H1 (cell line): ENCODE data around the gene GALNT5. TPM values are rescaled to one million over a fixed set of nuclear protein-coding genes. Genes with fewer than 3 reads are reported as not detected.

Experiments
- EGR1 ChIP-seq: IDR thresholded peaks from 2 replicates; pipeline ENCODE4 v1.6.1; 2011; ENCODE audit warnings: low read depth, low read length, borderline replicate concordance
- GABPA ChIP-seq: IDR thresholded peaks from 2 replicates; pipeline ENCODE4 v1.6.1; 2011; ENCODE audit warnings: mild to moderate bottlenecking, low read length, moderate library complexity, borderline replicate concordance; ENCODE audit not compliant: insufficient read depth
- KDM4A ChIP-seq: IDR thresholded peaks from one replicate; pipeline ENCODE4 v1.7.1; 2012; ENCODE audit warnings: low read depth, mild to moderate bottlenecking, moderate library complexity, low read length, inconsistent platforms; ENCODE audit not compliant: severe bottlenecking
- RFX5 ChIP-seq: IDR thresholded peaks from 2 replicates; pipeline ENCODE4 v1.6.1; 2011; ENCODE audit warnings: low read depth, low read length, improper control_type of control experiment, borderline replicate concordance
- SUZ12 ChIP-seq: fragments of 200-600 bp; sonication (generic); IDR thresholded peaks from 2 replicates; pipeline ENCODE4 v1.6.1; 2012; ENCODE audit warnings: mild to moderate bottlenecking, inconsistent platforms, low read length, moderate library complexity, mixed read lengths
- polyA plus RNA-seq, 7 experiments: library from polyadenylated mRNA; depleted of rRNA in 3 of 7; stranded (reverse) in 5 of 7; unstranded in 2 of 7; fragments of >200 nt in 5 of 7; fragments of 200-250 nt in 2 of 7; gene quantifications; 1 replicate in 5 of 7; 2 replicates in 1 of 7; 4 replicates in 1 of 7; pipeline versions ENCODE4 v1.2.1 to v1.2.3, GENCODE V29; 2011 to 2013; ENCODE audit warnings: missing spikeins in 2 of 7, mixed read lengths in 2 of 7
- total RNA-seq: library from RNA; stranded (reverse); fragmentation: NEBNext Ultra II Directional; extraction: Animal tissue kit (Norgen Biotek cat#: 25700); gene quantifications from 2 replicates; pipeline ENCODE4 v1.2.1, GENCODE V29; 2021

The GALNT5 gene
- total and polyA plus RNA-seq, 2 of the 8 experiments (the other 6 are each of a cell fraction or from before 2014, with no cell fraction given), result 0.02 to 0.06 TPM

- no peak for TF ChIP-seq EGR1
- TF ChIP-seq GABPA, result no peak
- no peak for TF ChIP-seq SUZ12
- no peak for TF ChIP-seq RFX5
- no peak for TF ChIP-seq KDM4A
Measured at GRCh38 chr2:157296958-157297357, 39.5 kb downstream of the GALNT5 start (continued).
